ENCODE results near the gene PELI2. TPM values are rescaled to one million over a fixed set of nuclear protein-coding genes. Genes with fewer than 3 reads are reported as not detected.

PELI2 gene
- polyA plus RNA-seq, 4 donors: 12.0 to 31.0 (median 29.3) TPM

DNA sequence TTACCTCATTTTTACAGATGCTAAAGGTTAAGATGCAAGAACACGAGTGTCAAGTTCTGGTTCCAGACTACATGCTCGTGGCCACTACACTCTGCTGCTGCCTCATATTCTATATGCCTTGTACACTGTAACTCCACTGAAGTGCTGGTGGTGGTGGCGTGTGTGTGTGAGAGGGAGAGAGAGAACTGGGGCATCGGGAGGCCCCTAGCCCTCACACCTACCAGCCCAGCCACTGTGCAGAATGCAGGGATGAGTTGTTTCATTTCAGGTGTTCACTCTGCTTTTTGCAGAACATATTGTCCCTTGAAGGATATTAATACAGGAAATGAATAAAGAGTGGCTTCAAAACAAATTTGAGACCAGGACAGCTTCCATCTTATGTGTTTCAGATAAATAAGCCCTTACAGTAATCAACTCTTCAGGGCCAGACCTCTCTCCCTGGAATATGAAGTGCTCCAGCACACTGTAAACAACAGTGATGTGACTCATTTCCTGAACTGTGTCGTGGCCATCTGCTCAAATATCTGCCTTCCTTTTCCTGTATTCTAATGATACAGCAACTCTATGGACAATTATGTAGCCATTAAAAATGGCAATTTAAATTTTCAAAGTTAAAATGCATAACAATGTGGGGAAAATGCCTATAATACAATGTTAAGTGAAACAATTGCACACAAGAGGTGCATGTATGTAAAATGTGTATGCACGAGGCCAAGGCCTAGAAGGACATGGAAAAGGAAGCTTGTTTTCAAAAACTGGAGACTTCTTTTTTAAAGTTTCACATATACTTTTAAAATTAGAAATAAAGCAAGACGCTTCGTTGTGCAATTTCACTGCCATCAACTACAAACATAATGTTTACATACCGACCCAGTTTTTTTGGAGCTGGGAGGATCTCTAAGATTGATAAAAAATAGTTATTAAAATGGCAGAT, 215.4 kb downstream of the PELI2 start:
- DNase-seq (ENCODE audit: low read depth in 4 of 4, low spot score in 3 of 4): no peak

DNA sequence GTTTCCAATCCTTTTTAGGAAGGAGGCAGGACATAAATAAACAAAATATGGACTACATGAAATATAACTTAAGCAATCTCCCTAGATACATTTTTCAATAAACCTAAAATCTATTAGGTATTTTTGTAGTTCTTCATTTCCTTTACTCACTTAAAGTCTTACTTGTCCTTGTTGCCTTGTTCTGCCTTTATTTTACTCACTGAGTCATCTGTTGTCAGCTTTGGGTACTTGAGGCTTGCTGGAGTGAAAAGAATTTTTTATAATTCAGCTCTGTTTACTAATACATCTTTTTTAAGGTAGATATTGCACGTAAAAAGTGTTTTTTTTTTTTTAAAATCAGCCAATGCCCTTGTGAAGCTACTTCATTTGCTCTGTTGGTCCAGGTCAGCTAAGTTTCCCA, 216.2 kb downstream of the PELI2 start:
- no peak for DNase-seq (ENCODE audit: low read depth in 4 of 4, low spot score in 3 of 4)

- no peak for DNase-seq (ENCODE audit: low read depth in 4 of 4, low spot score in 3 of 4)
These were observed 220.5 kb downstream of the PELI2 start for GRCh38 chr14:56338674-56339073.

DNA sequence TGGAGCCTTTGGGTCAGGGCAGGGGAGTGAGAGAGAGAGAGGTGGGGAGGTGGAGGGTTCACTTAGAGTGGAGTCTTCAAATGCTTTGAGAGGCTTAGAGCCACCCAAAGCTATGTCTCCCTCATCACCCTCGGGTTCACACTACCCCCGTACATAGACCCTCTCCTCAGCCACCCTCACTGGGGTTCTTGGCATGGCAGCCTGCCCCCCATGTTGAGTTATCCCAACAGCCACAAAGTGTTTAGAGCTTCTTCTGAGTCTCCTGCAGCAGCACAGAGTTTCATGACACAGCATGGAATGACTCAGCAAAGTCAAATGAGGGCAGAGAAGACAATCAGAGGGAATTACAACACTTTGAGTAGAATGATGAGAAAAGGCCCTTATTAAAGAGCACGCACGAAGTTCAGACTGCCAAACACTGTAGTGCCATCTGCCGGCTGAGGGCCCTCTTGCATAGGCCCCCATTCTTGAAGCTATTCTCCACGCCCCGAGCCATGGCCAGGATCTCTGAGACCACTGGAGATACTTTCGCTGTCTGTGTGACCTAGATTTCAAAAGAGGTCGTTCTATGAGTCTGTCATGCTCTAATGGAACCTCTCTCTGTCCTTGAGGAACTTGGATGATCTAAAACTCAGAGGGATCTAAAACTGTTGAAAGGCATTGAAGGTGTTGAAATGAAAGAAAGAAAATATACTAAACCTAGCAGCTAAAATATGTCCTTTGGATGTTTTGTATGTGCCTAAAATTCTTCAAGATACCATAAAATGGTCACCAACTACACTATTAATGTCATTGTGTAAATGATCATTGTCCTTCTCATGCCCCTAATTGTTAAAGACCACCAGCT, 221.9 kb downstream of the PELI2 start:
- DNase-seq (ENCODE audit: low read depth in 4 of 4, low spot score in 3 of 4): peak in 1 of 4 donors; percentile 29

DNA sequence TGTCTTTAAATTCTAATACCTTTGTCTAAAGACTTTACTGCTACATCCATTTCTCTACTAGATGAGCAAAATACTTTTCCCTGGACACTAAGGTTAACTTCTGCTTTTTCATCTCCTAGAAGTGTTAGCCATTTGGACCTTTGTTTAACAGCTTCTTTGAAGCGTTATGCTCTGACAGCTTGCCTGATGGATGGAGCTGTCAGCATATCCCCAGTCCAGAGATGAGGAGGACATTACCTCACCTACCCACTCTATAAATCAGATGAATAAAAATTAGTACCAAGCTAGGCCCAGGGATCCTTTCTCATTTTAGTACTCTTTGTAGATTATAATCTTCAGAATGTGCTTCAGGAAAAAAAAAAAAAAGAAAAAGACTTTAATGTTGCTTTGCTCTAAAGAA, 222.7 kb downstream of the PELI2 start:
- no peak for DNase-seq (ENCODE audit: low read depth in 4 of 4, low spot score in 3 of 4)

DNA sequence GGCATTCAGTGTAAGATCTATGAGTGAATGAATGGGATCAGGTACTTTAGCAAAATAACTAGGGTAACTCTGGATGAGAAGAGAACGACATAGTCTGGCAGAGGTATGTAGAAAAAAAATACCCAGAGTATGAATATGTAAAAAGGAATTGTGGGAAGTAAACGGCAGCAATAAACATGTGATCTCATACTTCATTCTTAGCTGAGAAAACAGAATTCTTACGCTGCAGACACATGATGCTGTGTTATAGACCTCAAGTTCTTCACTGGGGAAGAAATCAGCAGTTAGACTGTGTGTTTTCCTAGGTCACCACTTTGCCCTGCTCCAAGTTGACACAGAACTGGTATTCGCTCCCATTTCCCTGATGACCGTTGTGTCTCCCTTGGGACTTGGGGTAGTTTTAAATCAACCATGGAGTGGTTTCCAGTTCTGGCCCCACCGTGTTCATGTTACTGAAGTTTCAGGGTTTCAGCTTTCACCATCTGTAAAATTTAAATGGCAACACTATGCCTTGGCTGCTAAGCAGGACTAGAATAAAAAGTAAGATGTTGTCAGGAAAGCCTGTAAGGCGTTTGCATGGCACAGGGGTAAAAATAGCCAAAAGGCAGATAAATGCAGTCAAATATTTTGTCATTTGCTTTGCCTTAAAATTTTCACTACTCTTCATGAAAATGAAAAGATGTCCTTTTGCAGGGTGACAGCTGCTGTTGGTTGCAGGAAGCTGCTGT, 223.7 kb downstream of the PELI2 start:
- DNase-seq (ENCODE audit: low read depth in 4 of 4, low spot score in 3 of 4): no peak

DNA sequence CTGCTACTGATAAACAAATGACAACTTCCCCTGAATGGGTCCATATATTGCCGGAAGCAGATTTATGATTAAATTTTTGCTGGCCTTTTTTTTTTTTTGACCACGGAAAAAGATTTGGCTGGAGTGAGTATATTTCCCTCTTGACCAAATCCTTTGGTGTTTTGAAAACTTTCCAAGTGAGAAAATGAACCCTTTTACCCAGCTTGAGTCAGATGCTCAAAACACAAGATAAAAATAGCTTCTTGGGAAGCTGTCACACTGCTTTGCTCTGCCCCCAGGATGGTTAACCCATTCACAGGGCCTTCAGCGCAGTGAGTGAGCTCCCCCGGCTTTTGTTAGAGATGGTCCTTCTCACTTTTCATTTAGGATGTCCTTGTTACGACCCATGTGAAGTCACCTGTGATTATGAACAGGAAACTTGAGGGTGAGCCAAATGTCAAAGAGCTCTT, 224.3 kb downstream of the PELI2 start:
- DNase-seq (ENCODE audit: low read depth in 4 of 4, low spot score in 3 of 4): no peak

DNA sequence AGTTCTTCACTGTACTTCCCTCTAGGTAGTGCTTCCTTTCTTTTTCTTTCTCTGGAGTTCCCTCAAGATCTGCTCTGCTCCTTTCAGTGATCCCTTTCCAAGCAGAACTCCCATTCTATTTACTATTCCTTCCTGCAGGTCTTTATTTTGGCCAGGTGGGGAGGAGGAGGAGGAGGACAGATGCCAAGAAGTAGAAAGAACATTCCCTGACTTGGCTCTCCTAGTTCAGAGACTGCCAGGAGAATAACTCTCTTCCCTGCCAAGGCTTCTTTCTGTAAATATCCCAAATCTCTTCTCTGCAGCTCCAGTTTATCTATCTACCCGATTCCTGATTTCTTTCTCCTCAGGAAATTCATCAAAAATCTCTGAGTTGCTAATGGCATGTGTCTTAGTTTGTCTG, 231.7 kb downstream of the PELI2 start:
- DNase-seq (ENCODE audit: low read depth in 4 of 4, low spot score in 3 of 4): no peak

All from left renal pelvis (tissue), 4 donors.